ENCODE measurements around the gene CLPSL1. TPM values are rescaled to one million over a fixed set of nuclear protein-coding genes. Genes with fewer than 3 reads are reported as not detected.
"Not testable (repeated sequence)": the region's sequence is repeated elsewhere in the genome, so short reads cannot be mapped to it uniquely, and the experiment has no call there.

The CLPSL1 gene
- total RNA-seq: not detected
- polyA plus RNA-seq: not detected
- long read RNA-seq, donor 1: 0 reads
- long read RNA-seq, donor 2: 0 reads
- long read RNA-seq, donor 3: 0 reads
- long read RNA-seq, donor 4: 0 reads

- Histone ChIP-seq H3K27me3 (ENCODE audit: control insufficient read depth, insufficient read depth) (peaks cover 3% of the 10 kb centered on the region), H3K4me3 (ENCODE audit: low read length) (no peak within 1 kb of the TSS), H3K9me3 (ENCODE audit: control insufficient read depth, low read length) (no peaks in the 10 kb centered on the region), H3K4me1 (ENCODE audit: control insufficient read depth, insufficient read depth, low read length) (no peaks in the 10 kb centered on the region), H3K27ac (ENCODE audit: low read length) (no peak within 1 kb of the TSS)
- 82% methylated on average over 7 of the region's 7 CpGs for whole genome bisulfite sequencing
- DNase-seq: no peak
- no peak for ATAC-seq
- intact Hi-C loops (cut with DNase I): no loop called here
Observed at GRCh38 chr6:35780719-35781118, at the start of gene CLPSL1. Gene CLPSL1, plus strand, starts transcription at chr6:35781019. Its CDS starts 92 bp downstream, at chr6:35781111.

GRCh38 chr6:35731414-35731735 lies 49.4 kb upstream of the CLPSL1 start:
- intact Hi-C loops (cut with DNase I): loop anchor here in 2 of 4 donors (2.0 to 5.0 kb wide), 2 partner anchors 44 to 145 kb away; partner anchors contain the start of gene FKBP5 (in 1 of the 2)
- ATAC-seq (peak; percentile 69 to 77), DNase-seq (peak; percentile 98 to 100 (median 99))
- peaks cover 31% of the 10 kb centered on the region for H3K4me1 ChIP-seq (ENCODE audit: control insufficient read depth, insufficient read depth, low read length)
- H3K9me3 ChIP-seq (ENCODE audit: control insufficient read depth, low read length): no peaks in the 10 kb centered on the region
- no peaks in the 10 kb centered on the region for H3K27me3 ChIP-seq (ENCODE audit: control insufficient read depth, insufficient read depth)
- peak overlapping the region; percentile 67 for H3K4me3 ChIP-seq (ENCODE audit: low read length)
- WGBS: under 1% methylated on average over 23 of the region's 23 CpGs
- H3K27ac ChIP-seq (ENCODE audit: low read length): peak overlapping the region; percentile 100

GRCh38 chr6:35731736-35732532 lies 48.9 kb upstream of the CLPSL1 start:
- WGBS: under 1% methylated on average over 61 of the region's 61 CpGs
- H3K4me1 ChIP-seq (ENCODE audit: control insufficient read depth, insufficient read depth, low read length): peaks cover 27% of the 10 kb centered on the region
- peak overlapping the region; percentile 100 for H3K27ac ChIP-seq (ENCODE audit: low read length)
- peak overlapping the region; percentile 67 for H3K4me3 ChIP-seq (ENCODE audit: low read length)
- H3K9me3 ChIP-seq (ENCODE audit: control insufficient read depth, low read length): no peaks in the 10 kb centered on the region
- DNase-seq (peak; percentile 98 to 99 (median 98)), ATAC-seq (peak; percentile 79 to 81)
- intact Hi-C loops (cut with DNase I): loop anchor here in 3 of 4 donors (2.0 to 5.0 kb wide), 3 partner anchors 43 to 145 kb away; partner anchors contain the start of gene FKBP5 (in 2 of the 3)
- H3K27me3 ChIP-seq (ENCODE audit: control insufficient read depth, insufficient read depth): no peaks in the 10 kb centered on the region

GRCh38 chr6:35733633-35734032 lies 47.2 kb upstream of the CLPSL1 start:
- H3K4me3 ChIP-seq (ENCODE audit: low read length): no peak overlapping the region
- H3K27ac ChIP-seq (ENCODE audit: low read length): peak overlapping the region; percentile 41
- ATAC-seq: no peak
- intact Hi-C loops (cut with DNase I): loop anchor here in 2 of 4 donors (2.0 to 5.0 kb wide), 2 partner anchors 45 to 46 kb away; partner anchors contain the start of gene FKBP5 (in 2 of the 2)
- no peaks in the 10 kb centered on the region for H3K9me3 ChIP-seq (ENCODE audit: control insufficient read depth, low read length)
- 93% methylated on average over 8 of the region's 8 CpGs for WGBS
- DNase-seq: no peak
- H3K27me3 ChIP-seq (ENCODE audit: control insufficient read depth, insufficient read depth): no peaks in the 10 kb centered on the region
- peaks cover 24% of the 10 kb centered on the region for H3K4me1 ChIP-seq (ENCODE audit: control insufficient read depth, insufficient read depth, low read length)

GRCh38 chr6:35734319-35734718 lies 46.5 kb upstream of the CLPSL1 start:
- H3K9me3 ChIP-seq (ENCODE audit: control insufficient read depth, low read length); DNase-seq; H3K27me3 ChIP-seq (ENCODE audit: control insufficient read depth, insufficient read depth); H3K4me3 ChIP-seq (ENCODE audit: low read length); ATAC-seq; H3K27ac ChIP-seq (ENCODE audit: low read length): not testable (repeated sequence)
- intact Hi-C loops (cut with DNase I): loop anchor here in 1 of 4 donors (5.0 kb wide), 1 partner anchor 47 kb away; the partner anchor contains the start of gene FKBP5
- peaks cover 17% of the 10 kb centered on the region for H3K4me1 ChIP-seq (ENCODE audit: control insufficient read depth, insufficient read depth, low read length)
- 93% methylated on average over 12 of the region's 12 CpGs for WGBS

- ATAC-seq: no peak
- intact Hi-C loops (cut with DNase I): loop anchor here in 2 of 4 donors (5.0 kb wide), 2 partner anchors 153 to 213 kb away; no protein-coding TSS in a partner anchor
- DNase-seq: peak in 1 of 3 donors; percentile 61
- H3K27ac ChIP-seq (ENCODE audit: low read length): no peak overlapping the region
- H3K4me3 ChIP-seq (ENCODE audit: low read length): no peak overlapping the region
- H3K27me3 ChIP-seq (ENCODE audit: control insufficient read depth, insufficient read depth): no peaks in the 10 kb centered on the region
- WGBS: 93% methylated on average over 3 of the region's 3 CpGs
- H3K9me3 ChIP-seq (ENCODE audit: control insufficient read depth, low read length): no peaks in the 10 kb centered on the region
- H3K4me1 ChIP-seq (ENCODE audit: control insufficient read depth, insufficient read depth, low read length): peaks cover 12% of the 10 kb centered on the region
Observed at GRCh38 chr6:35735452-35735851, 45.4 kb upstream of the CLPSL1 start.

GRCh38 chr6:35736253-35736894 lies 44.4 kb upstream of the CLPSL1 start:
- intact Hi-C loops (cut with DNase I): loop anchor here (2.0 to 5.0 kb wide), 5 partner anchors 152 to 214 kb away; no protein-coding TSS in a partner anchor
- ATAC-seq (peak; percentile 17 to 23), DNase-seq (peak; percentile 65 to 89 (median 86))
- no peaks in the 10 kb centered on the region for H3K9me3 ChIP-seq (ENCODE audit: control insufficient read depth, low read length)
- H3K27ac ChIP-seq (ENCODE audit: low read length): no peak overlapping the region
- H3K4me1 ChIP-seq (ENCODE audit: control insufficient read depth, insufficient read depth, low read length): peaks cover 12% of the 10 kb centered on the region
- no peak overlapping the region for H3K4me3 ChIP-seq (ENCODE audit: low read length)
- H3K27me3 ChIP-seq (ENCODE audit: control insufficient read depth, insufficient read depth): no peaks in the 10 kb centered on the region
- 65% methylated on average over 8 of the region's 8 CpGs for WGBS

- Histone ChIP-seq H3K27me3 (ENCODE audit: control insufficient read depth, insufficient read depth) (no peaks in the 10 kb centered on the region), H3K9me3 (ENCODE audit: control insufficient read depth, low read length) (no peaks in the 10 kb centered on the region), H3K4me3 (ENCODE audit: low read length) (no peak within 1 kb of the TSS), H3K27ac (ENCODE audit: low read length) (no peak within 1 kb of the TSS), H3K4me1 (ENCODE audit: control insufficient read depth, insufficient read depth, low read length) (peaks cover 12% of the 10 kb centered on the region)
- intact Hi-C loops (cut with DNase I): loop anchor here (1.0 to 5.0 kb wide), 6 partner anchors 152 to 215 kb away; no protein-coding TSS in a partner anchor
- 93% methylated on average over 10 of the region's 10 CpGs for WGBS
- peak in 1 of 2 donors; percentile 0 for ATAC-seq
- DNase-seq: peak in 2 of 3 donors; percentile 37 to 43
Observed at GRCh38 chr6:35736982-35737412, 43.8 kb upstream of the CLPSL1 start, which contains the start of gene ARMC12. Gene ARMC12, plus strand, starts transcription at chr6:35737032. Its CDS starts 77 bp downstream, at chr6:35737109.

- peak; percentile 78 to 81 for ATAC-seq
- no peaks in the 10 kb centered on the region for H3K27me3 ChIP-seq (ENCODE audit: control insufficient read depth, insufficient read depth)
- H3K4me3 ChIP-seq (ENCODE audit: low read length): no peak overlapping the region
- DNase-seq: peak in 2 of 3 donors; percentile 1 to 54
- WGBS: 56% methylated on average over 16 of the region's 16 CpGs
- no peaks in the 10 kb centered on the region for H3K9me3 ChIP-seq (ENCODE audit: control insufficient read depth, low read length)
- intact Hi-C loops (cut with DNase I): loop anchor here (1.0 to 5.0 kb wide), 6 partner anchors 153 to 215 kb away; no protein-coding TSS in a partner anchor
- H3K4me1 ChIP-seq (ENCODE audit: control insufficient read depth, insufficient read depth, low read length): peaks cover 8% of the 10 kb centered on the region
- H3K27ac ChIP-seq (ENCODE audit: low read length): no peak overlapping the region
Observed at GRCh38 chr6:35737413-35738211, 43.2 kb upstream of the CLPSL1 start.

Measured in right cardiac atrium (tissue), 5 donors.